ENCODE data around the gene DNAH6. TPM values are rescaled to one million over a fixed set of nuclear protein-coding genes. Genes with fewer than 3 reads are reported as not detected.

The DNAH6 gene
- total RNA-seq, 8 experiments from 2014 or later = 0.14 to 7.4 (median 1.1) TPM

DNA sequence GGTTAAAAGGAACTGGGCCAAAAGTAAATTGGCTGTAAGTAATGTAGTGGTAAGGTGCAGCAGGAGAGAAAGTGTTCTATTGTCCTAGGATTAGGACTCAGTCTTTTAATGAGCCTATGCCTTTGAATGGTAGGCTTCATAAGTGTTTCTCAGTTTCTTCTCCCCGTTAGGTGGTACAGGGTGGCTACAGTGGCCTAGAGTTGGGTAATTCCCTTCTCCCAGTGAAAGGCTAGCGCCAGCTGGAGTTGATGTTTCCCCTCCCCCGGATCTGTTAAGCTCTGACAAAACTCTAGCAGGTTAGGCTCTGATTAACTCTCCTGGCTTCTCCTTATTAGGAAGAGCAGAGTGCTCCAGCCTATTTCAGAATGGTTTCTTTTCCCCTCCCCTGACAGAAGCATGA lies 127.7 kb downstream of the DNAH6 start:
- H3K4me3 ChIP-seq = no peak overlapping the region
- H3K27ac ChIP-seq = no peak overlapping the region
- 25 to 93% (median 71%) methylated on average over 1 to 3 of the region's 3 CpGs; no CpG with 5 or more reads in 3 of the 10 experiments for WGBS, 10 experiments
- H3K4me1 ChIP-seq (replicated peaks in 1 of 2) = no peaks in the 10 kb centered on the region
- no peak for ATAC-seq (replicated peaks in 6 of 8)
- in situ Hi-C loops (cut with MboI; ENCODE audit: low pct_unique_long_range_greater_than_20kb in 2 of 9, low sequenced_read_pairs in 9 of 9, unreplicated experiment in 9 of 9) = loop anchor here in 2 of 9 experiments (25.0 kb wide), 2 partner anchors 157 to 193 kb away; no protein-coding TSS in a partner anchor

- no peak for ATAC-seq (replicated peaks in 6 of 8)
- Histone ChIP-seq H3K4me3 (no peak overlapping the region), H3K4me1 (replicated peaks in 1 of 2) (no peaks in the 10 kb centered on the region), H3K27ac (no peak overlapping the region)
- in situ Hi-C loops (cut with MboI; ENCODE audit: low pct_unique_long_range_greater_than_20kb in 2 of 9, low sequenced_read_pairs in 9 of 9, unreplicated experiment in 9 of 9) = loop anchor here in 2 of 9 experiments (25.0 kb wide), 2 partner anchors 159 to 191 kb away; no protein-coding TSS in a partner anchor
These were observed 130.2 kb downstream of the DNAH6 start for GRCh38 chr2:84646514-84646913.

DNA sequence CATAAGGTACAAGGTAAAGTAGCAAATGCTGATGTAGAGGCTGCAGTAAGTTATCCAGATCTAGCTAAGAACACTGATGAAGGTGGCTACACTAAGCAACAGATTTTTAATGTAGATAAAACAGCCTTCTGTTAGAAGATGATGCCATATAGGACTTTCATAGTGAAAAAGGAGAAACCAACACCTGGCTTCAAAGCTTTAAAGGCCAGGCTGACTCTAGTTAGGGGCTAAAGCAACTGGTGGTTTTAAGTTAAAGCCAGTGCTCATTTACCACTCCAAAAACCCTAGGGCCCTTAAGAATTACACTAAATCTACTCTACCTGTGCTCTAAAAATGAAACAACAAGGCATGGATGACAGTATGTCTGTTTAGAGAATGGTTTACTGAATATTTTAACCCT lies 131.0 kb downstream of the DNAH6 start:
- in situ Hi-C loops (cut with MboI; ENCODE audit: low pct_unique_long_range_greater_than_20kb in 2 of 9, low sequenced_read_pairs in 9 of 9, unreplicated experiment in 9 of 9) = loop anchor here in 2 of 9 experiments (25.0 kb wide), 2 partner anchors 160 to 190 kb away; no protein-coding TSS in a partner anchor
- H3K4me3 ChIP-seq = no peak overlapping the region
- ATAC-seq (replicated peaks in 6 of 8) = no peak
- H3K27ac ChIP-seq = no peak overlapping the region
- no peaks in the 10 kb centered on the region for H3K4me1 ChIP-seq (replicated peaks in 1 of 2)

DNA sequence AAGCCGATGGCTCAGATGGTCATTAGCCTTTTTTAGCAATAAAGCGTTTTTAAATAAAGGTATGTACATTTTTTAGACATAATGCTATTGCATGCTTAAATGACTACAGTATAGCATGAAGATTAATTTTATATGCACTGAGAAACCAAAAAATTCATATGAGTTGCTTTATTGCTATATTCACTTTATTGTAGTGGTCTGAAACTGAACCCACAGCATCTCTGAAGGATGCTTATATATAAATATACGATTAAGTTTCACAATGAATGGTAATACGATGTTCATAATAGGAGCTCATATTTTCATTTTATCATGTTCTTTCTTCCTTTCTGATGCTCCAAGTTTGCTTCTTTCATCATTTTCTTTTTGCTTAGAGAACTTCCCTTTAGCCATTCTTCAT lies 132.8 kb downstream of the DNAH6 start:
- in situ Hi-C loops (cut with MboI; ENCODE audit: low pct_unique_long_range_greater_than_20kb in 2 of 9, low sequenced_read_pairs in 9 of 9, unreplicated experiment in 9 of 9) = loop anchor here in 2 of 9 experiments (25.0 kb wide), 2 partner anchors 162 to 188 kb away; no protein-coding TSS in a partner anchor
- no peak for ATAC-seq (replicated peaks in 6 of 8)
- WGBS, 10 experiments = 6 to 100% (median 80%) methylated on average over 2 to 4 of the region's 4 CpGs
- no peaks in the 10 kb centered on the region for H3K4me1 ChIP-seq (replicated peaks in 1 of 2)
- H3K4me3 ChIP-seq = no peak overlapping the region
- no peak overlapping the region for H3K27ac ChIP-seq

GRCh38 chr2:84649487-84650142 lies 133.3 kb downstream of the DNAH6 start:
- ATAC-seq (replicated peaks in 6 of 8) = peak in 3 of 8 experiments; percentile 8 to 69 (median 62)
- no peaks in the 10 kb centered on the region for H3K4me1 ChIP-seq (replicated peaks in 1 of 2)
- in situ Hi-C loops (cut with MboI; ENCODE audit: low pct_unique_long_range_greater_than_20kb in 2 of 9, low sequenced_read_pairs in 9 of 9, unreplicated experiment in 9 of 9) = loop anchor here in 2 of 9 experiments (25.0 kb wide), 2 partner anchors 162 to 188 kb away; no protein-coding TSS in a partner anchor
- H3K27ac ChIP-seq = no peak overlapping the region
- H3K4me3 ChIP-seq = no peak overlapping the region
- 9 to 88% (median 76%) methylated on average over 1 to 2 of the region's 2 CpGs for WGBS, 10 experiments

GRCh38 chr2:84652431-84652830 lies 136.1 kb downstream of the DNAH6 start:
- 71 to 100% (median 100%) methylated on average over 1 of the region's 1 CpG for WGBS, 10 experiments
- Histone ChIP-seq H3K4me3 (no peak overlapping the region), H3K4me1 (replicated peaks in 1 of 2) (no peaks in the 10 kb centered on the region), H3K27ac (no peak overlapping the region)
- in situ Hi-C loops (cut with MboI; ENCODE audit: low pct_unique_long_range_greater_than_20kb in 2 of 9, low sequenced_read_pairs in 9 of 9, unreplicated experiment in 9 of 9) = no loop called here
- ATAC-seq (replicated peaks in 6 of 8) = no peak

DNA sequence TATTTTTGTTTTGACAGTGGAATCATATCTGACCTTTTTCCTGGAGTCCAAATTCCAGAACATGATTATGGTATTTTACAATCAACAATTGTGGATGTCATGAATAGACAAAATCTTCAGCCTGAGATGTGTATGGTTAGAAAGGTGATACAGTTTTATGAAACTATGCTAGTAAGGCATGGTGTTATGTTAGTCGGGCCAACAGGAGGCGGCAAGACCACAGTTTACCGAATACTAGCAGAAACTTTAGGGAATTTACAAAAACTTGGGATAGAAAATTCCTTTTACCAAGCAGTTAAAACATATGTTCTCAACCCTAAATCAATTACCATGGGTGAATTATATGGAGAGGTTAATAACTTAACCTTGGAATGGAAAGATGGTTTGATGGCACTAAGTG lies 137.0 kb downstream of the DNAH6 start:
- ATAC-seq (replicated peaks in 6 of 8) = no peak
- Histone ChIP-seq H3K4me3 (no peak overlapping the region), H3K27ac (no peak overlapping the region), H3K4me1 (replicated peaks in 1 of 2) (no peaks in the 10 kb centered on the region)
- in situ Hi-C loops (cut with MboI; ENCODE audit: low pct_unique_long_range_greater_than_20kb in 2 of 9, low sequenced_read_pairs in 9 of 9, unreplicated experiment in 9 of 9) = no loop called here
- 11 to 100% (median 91%) methylated on average over 1 to 3 of the region's 3 CpGs for WGBS, 10 experiments

DNA sequence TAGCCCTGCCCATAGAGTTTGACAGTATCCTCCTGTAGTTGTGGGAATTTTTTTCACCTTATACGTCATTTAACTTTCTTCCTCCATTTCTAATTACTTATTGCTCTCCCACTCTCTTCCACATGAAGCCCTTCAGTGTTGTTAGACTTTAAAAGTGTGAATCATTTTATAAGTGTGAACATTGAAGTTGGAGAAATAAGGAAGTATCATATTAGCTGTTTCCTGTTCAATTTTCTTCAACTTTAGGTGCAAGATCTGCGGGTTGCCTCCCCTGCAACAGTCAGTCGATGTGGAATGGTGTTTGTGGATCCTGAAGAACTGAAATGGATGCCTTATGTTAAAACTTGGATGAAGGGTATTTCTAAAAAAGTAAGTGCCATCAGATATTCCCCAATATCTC lies 138.1 kb downstream of the DNAH6 start:
- Histone ChIP-seq H3K27ac (no peak overlapping the region), H3K4me3 (no peak overlapping the region), H3K4me1 (replicated peaks in 1 of 2) (no peaks in the 10 kb centered on the region)
- in situ Hi-C loops (cut with MboI; ENCODE audit: low pct_unique_long_range_greater_than_20kb in 2 of 9, low sequenced_read_pairs in 9 of 9, unreplicated experiment in 9 of 9) = no loop called here
- ATAC-seq (replicated peaks in 6 of 8) = no peak
- 20 to 100% (median 75%) methylated on average over 1 to 3 of the region's 3 CpGs for WGBS, 10 experiments

DNA sequence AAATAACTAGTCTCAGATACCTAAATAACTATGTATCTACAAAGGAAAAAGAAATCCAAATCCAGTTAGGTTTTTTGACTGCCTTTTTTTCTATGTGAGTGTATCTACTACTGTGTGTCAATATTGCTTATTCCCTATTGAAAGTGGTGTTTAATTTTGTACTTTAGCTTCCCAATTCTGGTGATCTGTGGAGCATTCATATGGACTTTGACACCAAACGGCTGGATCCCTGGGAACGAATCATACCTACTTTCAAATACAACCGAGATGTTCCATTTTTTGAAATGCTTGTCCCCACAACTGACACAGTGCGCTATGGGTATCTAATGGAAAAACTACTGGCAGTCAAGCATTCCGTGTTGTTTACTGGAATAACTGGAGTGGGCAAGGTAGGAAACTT lies 152.8 kb downstream of the DNAH6 start:
- Histone ChIP-seq H3K4me1 (replicated peaks in 1 of 2) (no peaks in the 10 kb centered on the region), H3K27ac (no peak overlapping the region), H3K4me3 (no peak overlapping the region)
- WGBS, 10 experiments = 40 to 100% (median 81%) methylated on average over 3 to 5 of the region's 5 CpGs; no CpG with 5 or more reads in 1 of the 10 experiments
- no peak for ATAC-seq (replicated peaks in 6 of 8)
- in situ Hi-C loops (cut with MboI; ENCODE audit: low pct_unique_long_range_greater_than_20kb in 2 of 9, low sequenced_read_pairs in 9 of 9, unreplicated experiment in 9 of 9) = no loop called here

GRCh38 chr2:84674099-84674498 lies 157.8 kb downstream of the DNAH6 start:
- no peak for ATAC-seq (replicated peaks in 6 of 8)
- Histone ChIP-seq H3K4me1 (replicated peaks in 1 of 2) (no peaks in the 10 kb centered on the region), H3K4me3 (no peak overlapping the region), H3K27ac (no peak overlapping the region)
- in situ Hi-C loops (cut with MboI; ENCODE audit: low pct_unique_long_range_greater_than_20kb in 2 of 9, low sequenced_read_pairs in 9 of 9, unreplicated experiment in 9 of 9) = no loop called here

GRCh38 chr2:84674586-84674985 lies 158.3 kb downstream of the DNAH6 start:
- Histone ChIP-seq H3K4me3 (no peak overlapping the region), H3K27ac (no peak overlapping the region), H3K4me1 (replicated peaks in 1 of 2) (no peaks in the 10 kb centered on the region)
- ATAC-seq (replicated peaks in 6 of 8) = no peak
- WGBS, 10 experiments = 49 to 100% (median 84%) methylated on average over 1 to 5 of the region's 5 CpGs; no CpG with 5 or more reads in 2 of the 10 experiments
- in situ Hi-C loops (cut with MboI; ENCODE audit: low pct_unique_long_range_greater_than_20kb in 2 of 9, low sequenced_read_pairs in 9 of 9, unreplicated experiment in 9 of 9) = no loop called here

- ATAC-seq (replicated peaks in 6 of 8) = no peak
- no peak overlapping the region for H3K4me3 ChIP-seq
- 0 to 100% (median 58%) methylated on average over 1 of the region's 1 CpG; no CpG with 5 or more reads in 4 of the 10 experiments for WGBS, 10 experiments
- H3K27ac ChIP-seq = no peak overlapping the region
- no peaks in the 10 kb centered on the region for H3K4me1 ChIP-seq (replicated peaks in 1 of 2)
- in situ Hi-C loops (cut with MboI; ENCODE audit: low pct_unique_long_range_greater_than_20kb in 2 of 9, low sequenced_read_pairs in 9 of 9, unreplicated experiment in 9 of 9) = no loop called here
These were observed 160.0 kb downstream of the DNAH6 start for GRCh38 chr2:84676295-84676694.

DNA sequence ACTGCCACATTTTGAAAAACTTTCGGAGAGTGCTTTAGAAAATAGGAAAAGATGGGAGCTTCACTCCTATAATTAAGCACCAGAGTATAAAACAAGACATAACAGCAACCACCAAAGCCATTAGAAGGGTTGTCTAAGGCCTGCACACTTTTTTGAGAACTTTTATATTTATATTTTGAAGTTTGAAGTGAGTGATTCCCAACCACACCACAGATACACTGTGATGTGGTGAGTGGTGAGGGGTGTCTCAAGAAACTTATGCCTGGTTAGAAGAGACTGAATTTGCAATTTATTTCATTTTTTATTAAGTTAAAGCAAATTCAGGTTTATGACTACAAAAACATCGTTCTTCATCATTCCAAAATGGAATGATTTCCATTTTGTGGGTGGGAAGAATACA lies 161.9 kb downstream of the DNAH6 start:
- no peak for ATAC-seq (replicated peaks in 6 of 8)
- H3K27ac ChIP-seq = no peak overlapping the region
- 33 to 100% (median 86%) methylated on average over 1 to 2 of the region's 2 CpGs; no CpG with 5 or more reads in 1 of the 10 experiments for WGBS, 10 experiments
- H3K4me3 ChIP-seq = no peak overlapping the region
- in situ Hi-C loops (cut with MboI; ENCODE audit: low pct_unique_long_range_greater_than_20kb in 2 of 9, low sequenced_read_pairs in 9 of 9, unreplicated experiment in 9 of 9) = no loop called here
- no peaks in the 10 kb centered on the region for H3K4me1 ChIP-seq (replicated peaks in 1 of 2)
